ENCODE measurements around the gene ELFN1.

ELFN1 gene

GRCh38 chr7:1700536-1701333, 30.7 kb downstream of the ELFN1 start:
- Mint-ChIP-seq H3K36me3 (no peaks in the 10 kb centered on the region), H3K4me1 (ENCODE audit: low read depth) (no peaks in the 10 kb centered on the region), H3K4me3 (no peak overlapping the region), H3K27ac (no peak overlapping the region), H3K27me3 (no peaks in the 10 kb centered on the region), H3K9me3 (ENCODE audit: low read depth) (no peaks in the 10 kb centered on the region)

GRCh38 chr7:1702652-1703051, 32.6 kb downstream of the ELFN1 start:
- no peaks in the 10 kb centered on the region for H3K4me1 Mint-ChIP-seq (ENCODE audit: low read depth)
- no peak overlapping the region for H3K27ac Mint-ChIP-seq
- no peaks in the 10 kb centered on the region for H3K27me3 Mint-ChIP-seq
- no peak overlapping the region for H3K4me3 Mint-ChIP-seq
- H3K9me3 Mint-ChIP-seq (ENCODE audit: low read depth), result no peaks in the 10 kb centered on the region
- no peaks in the 10 kb centered on the region for H3K36me3 Mint-ChIP-seq

GRCh38 chr7:1703441-1703840, 33.4 kb downstream of the ELFN1 start:
- Mint-ChIP-seq H3K4me1 (ENCODE audit: low read depth) (no peaks in the 10 kb centered on the region), H3K4me3 (no peak overlapping the region), H3K27ac (no peak overlapping the region), H3K27me3 (no peaks in the 10 kb centered on the region), H3K36me3 (no peaks in the 10 kb centered on the region), H3K9me3 (ENCODE audit: low read depth) (no peaks in the 10 kb centered on the region)

- Mint-ChIP-seq H3K4me3 (no peak overlapping the region), H3K27ac (no peak overlapping the region), H3K27me3 (no peaks in the 10 kb centered on the region), H3K9me3 (ENCODE audit: low read depth) (no peaks in the 10 kb centered on the region), H3K4me1 (ENCODE audit: low read depth) (no peaks in the 10 kb centered on the region), H3K36me3 (no peaks in the 10 kb centered on the region)
These were observed 34.1 kb downstream of the ELFN1 start for GRCh38 chr7:1703871-1704810.

- no peak overlapping the region for H3K27ac Mint-ChIP-seq
- no peak overlapping the region for H3K4me3 Mint-ChIP-seq
- no peaks in the 10 kb centered on the region for H3K9me3 Mint-ChIP-seq (ENCODE audit: low read depth)
- H3K36me3 Mint-ChIP-seq, result no peaks in the 10 kb centered on the region
- H3K4me1 Mint-ChIP-seq (ENCODE audit: low read depth), result no peaks in the 10 kb centered on the region
- H3K27me3 Mint-ChIP-seq, result no peaks in the 10 kb centered on the region
These were observed 35.0 kb downstream of the ELFN1 start for GRCh38 chr7:1704811-1705738.

- Mint-ChIP-seq H3K27me3 (peaks cover 2% of the 10 kb centered on the region), H3K9me3 (ENCODE audit: low read depth) (no peaks in the 10 kb centered on the region), H3K4me3 (no peak overlapping the region), H3K36me3 (no peaks in the 10 kb centered on the region), H3K4me1 (ENCODE audit: low read depth) (no peaks in the 10 kb centered on the region), H3K27ac (no peak overlapping the region)
These were observed 35.8 kb downstream of the ELFN1 start for GRCh38 chr7:1705856-1706255.

- no peaks in the 10 kb centered on the region for H3K36me3 Mint-ChIP-seq
- H3K4me3 Mint-ChIP-seq, result no peak overlapping the region
- no peak overlapping the region for H3K27ac Mint-ChIP-seq
- no peaks in the 10 kb centered on the region for H3K4me1 Mint-ChIP-seq (ENCODE audit: low read depth)
- H3K27me3 Mint-ChIP-seq, result peaks cover 2% of the 10 kb centered on the region
- H3K9me3 Mint-ChIP-seq (ENCODE audit: low read depth), result no peaks in the 10 kb centered on the region
These were observed 36.3 kb downstream of the ELFN1 start for GRCh38 chr7:1706381-1706720.

GRCh38 chr7:1706721-1707613, 36.9 kb downstream of the ELFN1 start:
- Mint-ChIP-seq H3K27ac (no peak overlapping the region), H3K4me1 (ENCODE audit: low read depth) (no peaks in the 10 kb centered on the region), H3K9me3 (ENCODE audit: low read depth) (no peaks in the 10 kb centered on the region), H3K4me3 (no peak overlapping the region), H3K27me3 (peaks cover 2% of the 10 kb centered on the region), H3K36me3 (no peaks in the 10 kb centered on the region)

- Mint-ChIP-seq H3K27me3 (peaks cover 2% of the 10 kb centered on the region), H3K9me3 (ENCODE audit: low read depth) (no peaks in the 10 kb centered on the region), H3K4me3 (no peak overlapping the region), H3K36me3 (no peaks in the 10 kb centered on the region), H3K4me1 (ENCODE audit: low read depth) (no peaks in the 10 kb centered on the region), H3K27ac (no peak overlapping the region)
These were observed 37.9 kb downstream of the ELFN1 start for GRCh38 chr7:1707756-1708595.

GRCh38 chr7:1708596-1709251, 38.6 kb downstream of the ELFN1 start:
- Mint-ChIP-seq H3K4me1 (ENCODE audit: low read depth) (no peaks in the 10 kb centered on the region), H3K27ac (no peak overlapping the region), H3K9me3 (ENCODE audit: low read depth) (no peaks in the 10 kb centered on the region), H3K4me3 (no peak overlapping the region), H3K27me3 (peaks cover 2% of the 10 kb centered on the region), H3K36me3 (no peaks in the 10 kb centered on the region)

GRCh38 chr7:1709281-1709680, 39.2 kb downstream of the ELFN1 start:
- H3K4me1 Mint-ChIP-seq (ENCODE audit: low read depth), result no peaks in the 10 kb centered on the region
- H3K27me3 Mint-ChIP-seq, result peaks cover 2% of the 10 kb centered on the region
- H3K36me3 Mint-ChIP-seq, result no peaks in the 10 kb centered on the region
- H3K27ac Mint-ChIP-seq, result no peak overlapping the region
- H3K4me3 Mint-ChIP-seq, result no peak overlapping the region
- no peaks in the 10 kb centered on the region for H3K9me3 Mint-ChIP-seq (ENCODE audit: low read depth)

- peaks cover 2% of the 10 kb centered on the region for H3K27me3 Mint-ChIP-seq
- no peaks in the 10 kb centered on the region for H3K36me3 Mint-ChIP-seq
- H3K9me3 Mint-ChIP-seq (ENCODE audit: low read depth), result no peaks in the 10 kb centered on the region
- no peaks in the 10 kb centered on the region for H3K4me1 Mint-ChIP-seq (ENCODE audit: low read depth)
- H3K27ac Mint-ChIP-seq, result no peak overlapping the region
- no peak overlapping the region for H3K4me3 Mint-ChIP-seq
These were observed 39.8 kb downstream of the ELFN1 start for GRCh38 chr7:1709900-1710299.

- Mint-ChIP-seq H3K9me3 (ENCODE audit: low read depth) (no peaks in the 10 kb centered on the region), H3K4me3 (no peak overlapping the region), H3K36me3 (no peaks in the 10 kb centered on the region), H3K27me3 (peaks cover 2% of the 10 kb centered on the region), H3K4me1 (ENCODE audit: low read depth) (no peaks in the 10 kb centered on the region), H3K27ac (no peak overlapping the region)
These were observed 40.9 kb downstream of the ELFN1 start for GRCh38 chr7:1710936-1711335.

All from activated naive CD8-positive, alpha-beta T cell (primary cell).